ELF-1 (cell line): Measurements from ENCODE around the gene VPS51.
"Not testable (repeated sequence)": the region's sequence is repeated elsewhere in the genome, so short reads cannot be mapped to it uniquely, and the experiment has no call there.

Source experiments
- DNase-seq: peaks from one replicate; pipeline ENCODE4 v3.0.0-alpha.2; 2016; ENCODE audit warnings: low read depth, low spot score

VPS51 gene

GRCh38 chr11:65118891-65119669 lies 23.1 kb downstream of the VPS51 start:
- DNase-seq = not testable (repeated sequence)

DNA sequence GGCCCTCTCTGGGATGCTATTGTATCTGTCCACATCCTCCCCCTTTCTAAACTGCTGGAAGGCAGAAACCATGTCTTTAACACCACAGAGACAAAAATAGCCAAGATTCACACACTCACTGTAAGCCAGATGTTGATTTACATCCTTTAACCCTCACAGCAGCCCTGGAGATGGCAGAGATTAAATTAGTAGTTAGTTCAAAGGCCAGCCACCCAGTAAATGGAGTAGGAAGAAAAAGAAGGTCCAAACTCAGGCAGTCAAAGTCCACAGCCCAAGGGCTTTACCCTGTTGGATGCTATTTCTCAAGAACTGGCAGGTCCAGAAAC lies 23.6 kb downstream of the VPS51 start:
- no peak for DNase-seq

- no peak for DNase-seq
Observed at GRCh38 chr11:65120831-65121230, 24.8 kb downstream of the VPS51 start.

DNA sequence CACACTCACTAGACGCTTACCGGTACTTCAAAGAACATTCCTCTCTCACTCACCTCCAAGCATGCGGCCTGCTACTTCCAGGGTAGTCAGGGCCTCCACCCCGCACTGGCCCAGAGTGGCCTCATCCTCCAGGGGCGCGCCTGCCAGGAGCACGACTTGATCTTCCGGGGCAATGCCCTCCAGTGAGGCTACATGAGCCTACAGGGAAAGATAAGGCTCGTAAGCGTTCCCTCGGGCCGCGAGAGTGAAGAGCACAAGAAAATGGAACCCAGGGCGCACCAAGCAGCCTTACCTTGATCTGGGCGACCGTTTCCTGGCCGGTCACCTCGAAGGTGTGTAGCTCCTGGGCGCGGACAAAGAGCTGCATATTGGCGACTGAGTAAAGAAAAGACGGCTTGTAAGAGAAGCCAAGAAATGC lies 25.4 kb downstream of the VPS51 start:
- peak; percentile 38 for DNase-seq

- peak; percentile 98 for DNase-seq
Observed at GRCh38 chr11:65121865-65122696, 26.1 kb downstream of the VPS51 start, which contains the start of the genes FAU and MRPL49. Gene FAU (minus strand): TSS chr11:65122134. CDS start chr11:65121813, 321 bp downstream. Gene MRPL49 (plus strand): TSS chr11:65122321. CDS start chr11:65122347, 26 bp downstream.

DNA sequence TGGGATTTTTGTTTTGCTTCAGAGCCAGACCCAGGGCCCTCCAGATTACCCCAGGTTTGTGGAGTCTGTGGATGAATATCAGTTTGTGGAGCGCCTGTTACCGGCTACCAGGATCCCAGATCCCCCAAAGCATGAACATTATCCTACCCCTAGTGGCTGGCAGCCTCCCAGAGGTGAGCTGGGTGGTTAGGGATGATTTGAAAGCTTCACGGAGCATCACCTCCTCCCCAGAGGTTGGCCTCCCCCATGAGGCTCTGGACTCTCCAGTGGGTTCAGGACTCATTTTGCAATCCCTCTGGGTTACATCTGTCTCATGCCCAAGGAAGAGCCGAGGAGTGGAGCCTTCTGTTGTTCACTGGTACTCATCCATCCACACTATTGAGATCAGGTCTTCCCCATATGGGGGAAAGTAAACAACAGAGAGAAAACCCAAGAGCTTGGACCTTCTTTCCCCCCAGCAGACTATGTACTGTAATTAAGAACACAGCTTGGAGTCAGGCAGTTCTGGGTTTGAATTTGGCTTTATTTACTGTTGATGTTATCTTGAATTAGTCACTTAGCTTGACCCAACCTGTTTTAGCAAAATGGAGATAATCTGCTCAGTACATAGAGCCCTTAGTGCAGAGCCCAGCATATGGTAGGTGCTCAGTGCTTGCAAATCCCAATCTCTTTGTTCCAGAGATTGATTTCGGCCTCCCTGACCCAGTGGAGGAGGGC lies 28.6 kb downstream of the VPS51 start:
- DNase-seq = no peak

- DNase-seq = no peak
Observed at GRCh38 chr11:65125197-65126056, 29.4 kb downstream of the VPS51 start.

DNA sequence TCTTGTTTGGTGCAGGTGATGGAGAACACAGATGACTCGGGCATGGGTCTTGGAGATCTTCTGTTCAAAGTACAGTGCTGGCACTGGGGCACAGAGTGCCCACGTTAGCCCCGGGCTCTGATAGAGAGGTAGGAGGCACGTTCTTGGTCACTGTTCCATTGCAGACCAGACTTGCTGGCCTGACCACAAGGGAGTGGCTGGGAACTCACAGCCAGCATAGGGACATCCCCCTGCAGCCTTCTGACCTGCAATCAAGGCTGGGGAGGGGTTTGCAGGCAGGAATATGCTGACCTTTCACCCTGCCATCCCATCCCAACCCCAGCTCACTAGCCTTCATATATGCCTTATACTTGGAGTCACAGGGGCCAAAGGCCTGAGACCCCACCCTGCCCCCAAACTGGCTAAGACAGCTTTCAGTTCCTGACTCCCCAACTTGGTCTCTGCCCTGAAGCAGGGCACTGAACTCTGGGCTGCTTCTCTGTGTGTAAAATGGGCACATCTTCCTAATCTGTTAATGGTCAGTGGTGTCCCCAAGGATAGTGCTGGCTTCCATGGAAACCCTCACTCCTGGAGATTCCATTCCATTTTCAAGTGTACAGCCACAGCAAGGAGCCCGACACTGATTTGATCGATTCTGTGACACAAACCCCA lies 30.7 kb downstream of the VPS51 start:
- DNase-seq = no peak

- no peak for DNase-seq
Observed at GRCh38 chr11:65127473-65128181, 31.6 kb downstream of the VPS51 start.

- DNase-seq = no peak
Observed at GRCh38 chr11:65128182-65129145, 32.5 kb downstream of the VPS51 start.

DNA sequence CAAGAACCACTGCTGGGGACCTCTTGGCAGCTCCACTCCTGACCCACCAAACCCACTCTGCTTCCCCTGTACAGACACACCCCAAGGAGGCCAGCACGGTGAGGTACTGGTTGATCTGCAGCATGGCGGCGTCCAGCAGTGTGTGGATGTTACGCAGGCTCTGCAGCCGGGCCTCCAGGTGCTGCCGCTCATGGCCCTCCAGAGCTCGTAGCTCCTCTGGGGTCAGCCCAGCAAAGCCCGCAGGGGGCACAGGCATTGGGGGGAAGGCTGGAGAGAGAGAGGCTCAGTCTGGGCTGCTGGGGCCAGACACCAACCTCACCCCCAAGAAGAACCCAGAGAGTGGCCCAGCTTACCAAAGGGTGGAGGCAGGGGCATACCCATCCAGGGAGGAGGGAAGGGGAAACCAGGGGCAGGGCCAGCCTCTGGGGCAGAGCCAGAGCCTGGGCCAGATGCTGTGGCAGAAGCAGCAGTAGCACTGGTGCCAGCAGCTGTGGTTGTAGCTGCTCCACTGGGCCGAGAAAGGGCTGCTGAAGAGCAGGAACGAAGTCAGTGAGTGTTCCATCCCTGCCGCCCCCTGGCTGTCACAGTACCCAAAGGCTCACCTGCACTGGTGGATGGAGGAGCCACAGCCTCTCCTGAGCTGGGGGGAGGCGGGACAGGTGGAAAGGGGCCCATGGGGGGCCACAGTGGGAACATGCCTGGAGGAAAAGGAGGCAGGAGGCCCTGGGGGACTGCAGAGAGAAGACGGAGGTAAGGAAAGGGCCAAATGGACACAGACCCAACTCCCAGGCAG lies 33.8 kb downstream of the VPS51 start:
- DNase-seq = no peak

GRCh38 chr11:65130631-65131416 lies 34.8 kb downstream of the VPS51 start:
- no peak for DNase-seq

GRCh38 chr11:65131417-65131776 lies 35.4 kb downstream of the VPS51 start:
- DNase-seq = no peak

DNA sequence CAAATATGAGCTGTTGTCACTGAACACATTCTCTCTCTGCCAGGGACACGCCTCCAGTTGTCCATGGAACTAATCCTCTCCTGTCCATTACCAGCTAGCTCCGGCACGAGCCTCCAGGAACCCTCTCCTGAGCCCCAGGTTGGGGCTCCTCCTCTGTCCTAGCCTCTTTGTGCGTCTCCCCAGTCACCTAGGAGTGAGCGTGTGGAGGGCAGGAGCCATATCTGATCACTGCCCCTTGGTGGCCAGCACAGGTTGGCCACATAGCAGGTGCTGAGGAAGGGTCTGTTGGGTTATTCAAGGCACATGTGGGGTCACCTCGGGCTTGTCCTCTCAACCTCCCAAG lies 35.9 kb downstream of the VPS51 start:
- DNase-seq = no peak

GRCh38 chr11:65132238-65132987 lies 36.4 kb downstream of the VPS51 start:
- no peak for DNase-seq

DNA sequence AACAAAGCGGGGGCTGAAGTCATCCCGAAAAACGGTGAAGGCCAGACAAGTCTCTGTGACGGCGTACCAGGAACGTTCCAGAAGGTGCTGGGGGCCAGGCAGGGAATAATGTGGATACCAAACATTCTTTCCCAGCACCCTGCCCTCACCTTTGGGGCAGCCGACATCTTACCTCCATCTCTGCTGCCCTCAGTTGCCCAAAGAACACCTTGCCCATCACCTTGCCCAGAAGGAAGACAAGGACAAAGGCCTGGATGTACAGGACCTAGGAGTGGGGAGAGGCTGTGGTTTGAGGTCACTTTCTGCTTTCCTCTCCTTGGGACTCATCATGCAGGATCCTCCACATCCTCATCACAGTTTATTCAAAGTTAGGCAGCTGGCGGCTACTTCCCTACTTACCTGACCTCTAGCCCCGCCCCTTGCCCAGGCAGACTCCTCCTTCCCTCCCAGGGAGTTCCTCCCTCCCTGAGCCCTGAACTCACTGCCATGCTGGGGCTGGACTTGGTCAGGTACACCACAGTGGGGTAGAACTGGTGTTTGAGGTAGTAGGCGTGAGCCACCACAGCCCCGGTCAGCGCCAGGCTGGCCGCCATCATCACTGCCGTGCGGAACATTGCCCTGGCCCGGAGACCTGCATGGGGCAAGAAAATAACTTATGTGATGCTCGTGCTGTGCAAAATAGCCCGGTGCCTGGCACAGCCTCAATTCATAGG lies 37.1 kb downstream of the VPS51 start:
- DNase-seq = peak; percentile 67
